CD14-positive monocyte (primary cell): ENCODE results near the gene CHD1. TPM values are rescaled to one million over a fixed set of nuclear protein-coding genes. Genes with fewer than 3 reads are reported as not detected.

ENCODE experiments used
- DNase-seq, 3 donors: peaks; one replicate each; pipeline ENCODE4 v3.0.0-alpha.2; 2011 to 2022
- H2AFZ ChIP-seq: 2 replicates; pipeline ENCODE4 v1.6.0; 2012; ENCODE audit warnings: mild to moderate bottlenecking, low read depth, low read length, inconsistent platforms; ENCODE audit not compliant: insufficient read depth, poor library complexity, severe bottlenecking
- H3K27ac ChIP-seq, 2 donors: 1 replicate in 1 of 2; 2 replicates in 1 of 2; pipeline ENCODE4 v1.5.1; 2012 to 2013; ENCODE audit warnings: low read length in 2 of 2, control low read depth in 1 of 2, inconsistent platforms in 1 of 2, low read depth in 1 of 2, mild to moderate bottlenecking in 1 of 2
- H3K27me3 ChIP-seq, 2 donors: one replicate each; pipeline versions ENCODE4 v1.6.0 to v1.6.1; 2011 to 2013; ENCODE audit warnings: low read length in 2 of 2; ENCODE audit not compliant: control insufficient read depth in 2 of 2, insufficient read depth in 2 of 2
- H3K36me3 ChIP-seq, 2 donors: replicated peaks in 1 of 2; 1 replicate in 1 of 2; 2 replicates in 1 of 2; pipeline versions ENCODE4 v1.5.1 to v1.6.1; 2012 to 2013; ENCODE audit warnings: low read length in 2 of 2, control low read depth in 1 of 2, inconsistent platforms in 1 of 2, mild to moderate bottlenecking in 1 of 2; ENCODE audit not compliant: insufficient read depth in 2 of 2, control insufficient read depth in 1 of 2
- H3K4me1 ChIP-seq, 2 donors: 1 replicate in 1 of 2; 2 replicates in 1 of 2; pipeline versions ENCODE4 v1.5.1 to v1.6.1; 2012 to 2013; ENCODE audit warnings: low read length in 2 of 2, control low read depth in 1 of 2, inconsistent platforms in 1 of 2, mild to moderate bottlenecking in 1 of 2, moderate library complexity in 1 of 2; ENCODE audit not compliant: insufficient read depth in 2 of 2, control insufficient read depth in 1 of 2
- H3K4me2 ChIP-seq: replicated peaks from 2 replicates; pipeline ENCODE3; 2012; ENCODE audit warnings: low read length, moderate library complexity, mild to moderate bottlenecking; ENCODE audit not compliant: poor library complexity, severe bottlenecking; ENCODE audit errors: extremely low read depth
- H3K4me3 ChIP-seq, 3 experiments: fragments of 200-600 bp in 1 of 3; sonication (generic) in 1 of 3; replicated peaks in 1 of 3; 1 replicate in 2 of 3; 2 replicates in 1 of 3; pipeline ENCODE4 v1.5.1; 2011 to 2013; ENCODE audit warnings: low read length in 3 of 3, mild to moderate bottlenecking in 3 of 3, control low read depth in 2 of 3, low read depth in 2 of 3, inconsistent platforms in 1 of 3, moderate library complexity in 1 of 3
- H3K79me2 ChIP-seq: 2 replicates; pipeline ENCODE4 v1.6.0; 2012; ENCODE audit warnings: mild to moderate bottlenecking, control low read depth, inconsistent platforms, low read length, moderate library complexity; ENCODE audit not compliant: insufficient read depth
- H3K9ac ChIP-seq: 2 replicates; pipeline ENCODE4 v1.6.0; 2017; ENCODE audit warnings: low read length, mild to moderate bottlenecking; ENCODE audit not compliant: insufficient read depth, poor library complexity, severe bottlenecking
- H3K9me3 ChIP-seq, 2 donors: replicated peaks in 1 of 2; 1 replicate in 1 of 2; 2 replicates in 1 of 2; pipeline versions ENCODE4 v1.5.1 to v1.6.1; 2012 to 2013; ENCODE audit warnings: low read length in 2 of 2, control low read depth in 1 of 2; ENCODE audit not compliant: control insufficient read depth in 1 of 2, insufficient read depth in 1 of 2
- H4K20me1 ChIP-seq: 2 replicates; pipeline ENCODE4 v1.6.0; 2012; ENCODE audit warnings: mild to moderate bottlenecking, low read length, control low read depth, moderate library complexity; ENCODE audit not compliant: insufficient read depth
- H3K27ac Mint-ChIP-seq, 7 donors: one replicate each; pipeline ENCODE4 v1.8.0; 2020; ENCODE audit warnings: mild to moderate bottlenecking in 7 of 7, mixed read lengths in 7 of 7, moderate library complexity in 6 of 7, inconsistent platforms in 2 of 7
- H3K27me3 Mint-ChIP-seq, 3 donors: one replicate each; pipeline ENCODE4 v1.8.0; 2021 to 2022; ENCODE audit warnings: low read depth in 3 of 3, mild to moderate bottlenecking in 3 of 3, mixed read lengths in 3 of 3, moderate library complexity in 3 of 3, inconsistent platforms in 1 of 3
- H3K36me3 Mint-ChIP-seq, 2 donors: one replicate each; pipeline ENCODE4 v1.8.0; 2020; ENCODE audit warnings: mixed read lengths in 2 of 2, inconsistent platforms in 1 of 2, mild to moderate bottlenecking in 1 of 2
- H3K4me1 Mint-ChIP-seq: one replicate; pipeline ENCODE4 v1.8.0; 2020; ENCODE audit warnings: mild to moderate bottlenecking, mixed read lengths
- H3K4me3 Mint-ChIP-seq, 2 donors: one replicate each; pipeline ENCODE4 v1.8.0; 2020; ENCODE audit warnings: mild to moderate bottlenecking in 2 of 2, mixed read lengths in 2 of 2, moderate library complexity in 1 of 2
- H3K9me3 Mint-ChIP-seq, 7 donors: one replicate each; pipeline ENCODE4 v1.8.0; 2020 to 2022; ENCODE audit warnings: mixed read lengths in 7 of 7, mild to moderate bottlenecking in 6 of 7, moderate library complexity in 6 of 7, inconsistent platforms in 2 of 7
- CTCF ChIP-seq: fragments of 200-600 bp; IDR thresholded peaks from one replicate; pipeline ENCODE4 v1.8.0; 2022; ENCODE audit warnings: antibody characterized with exemption, mild to moderate bottlenecking
- WGBS: methylation state at CpG from one replicate; pipeline ENCODE4 v1.1.5; 2013; ENCODE audit warnings: missing lambda C conversion rate; ENCODE audit not compliant: insufficient coverage; 5-methylcytosine and 5-hydroxymethylcytosine counted together
- intact Hi-C, 2 donors: fragments of 100-400 bp; cut with micrococcal nuclease; formaldehyde crosslinking; loops; one replicate each; pipeline versions ENCODE4 v1.15.0 to v1.15.1; 2023
- polyA plus RNA-seq, 3 donors: library from polyadenylated mRNA; depleted of rRNA in 1 of 3; unstranded in 2 of 3; stranded (reverse) in 1 of 3; fragments of 300-500 nt in 2 of 3; fragments of >200 nt in 1 of 3; fragmentation: Illumina TruSeq in 2 of 3; gene quantifications; 1 replicate in 2 of 3; 2 replicates in 1 of 3; pipeline ENCODE4 v1.2.3, GENCODE V29; 2012 to 2021

CHD1 gene
- polyA plus RNA-seq, 3 donors, result 3.1 to 45.7 (median 6.7) TPM

- DNase-seq, result no peak
- Mint-ChIP-seq H3K27me3 (no peaks in the 10 kb centered on the region), H3K4me1 (peaks cover 40% of the 10 kb centered on the region), H3K9me3 (no peaks in the 10 kb centered on the region), H3K27ac (peak overlapping the region in 1 of 7 donors; percentile 50), H3K36me3 (peaks cover 48 to 58% of the 10 kb centered on the region in 2 donors), H3K4me3 (no peak overlapping the region)
- peaks cover 100% of the 10 kb centered on the region for H4K20me1 ChIP-seq
- H2AFZ ChIP-seq, result no peak overlapping the region
- no peaks in the 10 kb centered on the region for H3K27me3 ChIP-seq
- intact Hi-C loops, result no loop called here
- H3K4me2 ChIP-seq, result no peak overlapping the region
- no peaks in the 10 kb centered on the region for H3K9me3 ChIP-seq
- peaks cover 100% of the 10 kb centered on the region for H3K79me2 ChIP-seq
- H3K4me1 ChIP-seq, result peaks cover 16 to 47% of the 10 kb centered on the region in 2 donors
- peak overlapping the region in 1 of 2 donors; percentile 45 for H3K27ac ChIP-seq
- no peak overlapping the region for H3K4me3 ChIP-seq
- no peak for TF ChIP-seq CTCF
- H3K36me3 ChIP-seq, result peaks cover 42 to 64% of the 10 kb centered on the region in 2 donors
- no CpG with 5 or more reads among the region's 2 CpGs for WGBS
- H3K9ac ChIP-seq, result no peak overlapping the region
These were observed 12.3 kb downstream of the CHD1 start for GRCh38 chr5:98916540-98916939.

- peak overlapping the region in 1 of 2 donors; percentile 50 for H3K27ac ChIP-seq
- H3K27me3 Mint-ChIP-seq, result no peaks in the 10 kb centered on the region
- H3K9me3 Mint-ChIP-seq, result no peaks in the 10 kb centered on the region
- H4K20me1 ChIP-seq, result peaks cover 97% of the 10 kb centered on the region
- H3K36me3 ChIP-seq, result peaks cover 21 to 55% of the 10 kb centered on the region in 2 donors
- H3K4me3 ChIP-seq, result no peak overlapping the region
- H3K27ac Mint-ChIP-seq, result peak overlapping the region in 6 of 7 donors; percentile 5 to 80 (median 51)
- H3K4me3 Mint-ChIP-seq, result no peak overlapping the region
- no peak overlapping the region for H3K9ac ChIP-seq
- peaks cover 100% of the 10 kb centered on the region for H3K79me2 ChIP-seq
- H3K36me3 Mint-ChIP-seq, result peaks cover 44 to 53% of the 10 kb centered on the region in 2 donors
- H3K4me1 ChIP-seq, result peaks cover 24 to 59% of the 10 kb centered on the region in 2 donors
- no peak overlapping the region for H2AFZ ChIP-seq
- intact Hi-C loops, result no loop called here
- H3K9me3 ChIP-seq, result no peaks in the 10 kb centered on the region
- peak in 1 of 3 donors; percentile 18 for DNase-seq
- no peak for TF ChIP-seq CTCF
- no peak overlapping the region for H3K4me2 ChIP-seq
- H3K4me1 Mint-ChIP-seq, result peaks cover 57% of the 10 kb centered on the region
- no peaks in the 10 kb centered on the region for H3K27me3 ChIP-seq
These were observed 14.9 kb downstream of the CHD1 start for GRCh38 chr5:98913911-98914310.
